G401 (cell line): ENCODE measurements around the gene TSPAN14. TPM values are rescaled to one million over a fixed set of nuclear protein-coding genes. Genes with fewer than 3 reads are reported as not detected.

Source experiments
- DNase-seq: peaks from one replicate; pipeline ENCODE4 v3.0.0-alpha.2; 2015; ENCODE audit warnings: low spot score
- in situ Hi-C: cut with HindIII; loops from 2 replicates; pipeline ENCODE4 v1.10.0; 2016; ENCODE audit warnings: low sequenced_read_pairs, mixed read lengths
- total RNA-seq: library from RNA; depleted of rRNA; stranded (reverse); fragments of >200 nt; shearing (Covaris generic); gene quantifications from 2 replicates; pipeline ENCODE4 v1.2.3, GENCODE V29; 2014

The TSPAN14 gene
- total RNA-seq, 1 experiment from 2014 or later, result 24.5 TPM

- in situ Hi-C loops, result no loop called here
- peak; percentile 8 for DNase-seq
These were observed 45.0 kb downstream of the TSPAN14 start for GRCh38 chr10:80498833-80499741.

GRCh38 chr10:80500572-80501380 lies 46.7 kb downstream of the TSPAN14 start:
- in situ Hi-C loops, result no loop called here
- DNase-seq, result no peak

- in situ Hi-C loops, result no loop called here
- DNase-seq, result no peak
These were observed 47.3 kb downstream of the TSPAN14 start for GRCh38 chr10:80501381-80501912.

GRCh38 chr10:80501913-80502521 lies 47.9 kb downstream of the TSPAN14 start:
- DNase-seq, result no peak

GRCh38 chr10:80502621-80503583 lies 48.8 kb downstream of the TSPAN14 start:
- in situ Hi-C loops, result no loop called here
- no peak for DNase-seq

More at GRCh38 chr10:80501913-80502521, 47.9 kb downstream of the TSPAN14 start:
- in situ Hi-C loops, result no loop called here

GRCh38 chr10:80503584-80504157 lies 49.6 kb downstream of the TSPAN14 start:
- in situ Hi-C loops, result no loop called here
- no peak for DNase-seq

- in situ Hi-C loops, result no loop called here
- DNase-seq, result no peak
These were observed 50.2 kb downstream of the TSPAN14 start for GRCh38 chr10:80504158-80504811.

- DNase-seq, result no peak
- in situ Hi-C loops, result no loop called here
These were observed 50.9 kb downstream of the TSPAN14 start for GRCh38 chr10:80504897-80505465.

GRCh38 chr10:80506189-80506575 lies 52.1 kb downstream of the TSPAN14 start:
- no peak for DNase-seq
- in situ Hi-C loops, result no loop called here

- in situ Hi-C loops, result no loop called here
- DNase-seq, result no peak
These were observed 52.9 kb downstream of the TSPAN14 start for GRCh38 chr10:80506836-80507487.

- no peak for DNase-seq
- in situ Hi-C loops, result no loop called here
These were observed 54.9 kb downstream of the TSPAN14 start for GRCh38 chr10:80509108-80509402.

GRCh38 chr10:80509403-80510161 lies 55.5 kb downstream of the TSPAN14 start:
- in situ Hi-C loops, result no loop called here
- no peak for DNase-seq

GRCh38 chr10:80512031-80512526 lies 58.0 kb downstream of the TSPAN14 start:
- in situ Hi-C loops, result no loop called here
- no peak for DNase-seq

GRCh38 chr10:80513106-80513505 lies 59.0 kb downstream of the TSPAN14 start:
- no peak for DNase-seq
- in situ Hi-C loops, result no loop called here

GRCh38 chr10:80515511-80515910 lies 61.4 kb downstream of the TSPAN14 start:
- in situ Hi-C loops, result no loop called here
- DNase-seq, result no peak

GRCh38 chr10:80515941-80516340 lies 61.8 kb downstream of the TSPAN14 start:
- in situ Hi-C loops, result no loop called here
- no peak for DNase-seq
